Measurements from ENCODE around the gene CACNG4.

CACNG4 gene

GRCh38 chr17:67047382-67047781 lies 82.9 kb downstream of the CACNG4 start:
- DNase-seq: no peak

- DNase-seq: no peak
Observed at GRCh38 chr17:67049025-67049739, 84.7 kb downstream of the CACNG4 start.

- DNase-seq: no peak
Observed at GRCh38 chr17:67050066-67050465, 85.6 kb downstream of the CACNG4 start.

- no peak for DNase-seq
Observed at GRCh38 chr17:67050471-67051154, 86.1 kb downstream of the CACNG4 start.

GRCh38 chr17:67051155-67051538 lies 86.6 kb downstream of the CACNG4 start:
- no peak for DNase-seq

GRCh38 chr17:67051837-67052236 lies 87.3 kb downstream of the CACNG4 start:
- DNase-seq: no peak

GRCh38 chr17:67052720-67053437 lies 88.4 kb downstream of the CACNG4 start:
- DNase-seq: no peak

- no peak for DNase-seq
Observed at GRCh38 chr17:67053438-67054000, 89.0 kb downstream of the CACNG4 start.

- no peak for DNase-seq
Observed at GRCh38 chr17:67054011-67054591, 89.6 kb downstream of the CACNG4 start.

GRCh38 chr17:67054608-67055007 lies 90.1 kb downstream of the CACNG4 start:
- no peak for DNase-seq

GRCh38 chr17:67055041-67055443 lies 90.5 kb downstream of the CACNG4 start:
- DNase-seq: no peak

GRCh38 chr17:67055811-67056745 lies 91.6 kb downstream of the CACNG4 start:
- DNase-seq: no peak

- DNase-seq: no peak
Observed at GRCh38 chr17:67056746-67057490, 92.4 kb downstream of the CACNG4 start.

- no peak for DNase-seq
Observed at GRCh38 chr17:67058036-67058435, 93.5 kb downstream of the CACNG4 start.

- DNase-seq: no peak
Observed at GRCh38 chr17:67059372-67059771, 94.9 kb downstream of the CACNG4 start.

- DNase-seq: no peak
Observed at GRCh38 chr17:67063141-67063540, 98.6 kb downstream of the CACNG4 start.

- DNase-seq: no peak
Observed at GRCh38 chr17:67066717-67067116, 102.2 kb downstream of the CACNG4 start.

GRCh38 chr17:67067571-67068482 lies 103.3 kb downstream of the CACNG4 start:
- no peak for DNase-seq

GRCh38 chr17:67068999-67069398 lies 104.5 kb downstream of the CACNG4 start:
- no peak for DNase-seq

- no peak for DNase-seq
Observed at GRCh38 chr17:67069603-67070136, 105.2 kb downstream of the CACNG4 start.

All from stimulated activated CD4-positive, alpha-beta T cell treated with anti-CD3 and anti-CD28 coated beads, Interleukin-2, amount 100 ng/mL, for 48 hours (primary cell).